ENCODE results near the gene SEPTIN5.

DNA sequence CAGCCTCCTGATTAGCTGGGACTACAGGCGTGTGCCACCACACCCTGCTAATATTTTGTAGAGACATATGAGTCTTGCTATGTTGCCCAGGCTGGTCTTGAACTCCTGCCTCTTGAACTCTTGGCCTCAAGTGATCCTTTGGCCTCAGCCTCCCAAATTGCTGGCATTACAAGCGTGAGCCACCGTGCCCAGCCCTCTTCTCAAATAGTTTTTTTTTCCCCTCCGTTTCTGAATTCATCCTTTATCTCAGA is 58.0 kb downstream of the SEPTIN5 start:
- TF ChIP-seq, protein P1, sequence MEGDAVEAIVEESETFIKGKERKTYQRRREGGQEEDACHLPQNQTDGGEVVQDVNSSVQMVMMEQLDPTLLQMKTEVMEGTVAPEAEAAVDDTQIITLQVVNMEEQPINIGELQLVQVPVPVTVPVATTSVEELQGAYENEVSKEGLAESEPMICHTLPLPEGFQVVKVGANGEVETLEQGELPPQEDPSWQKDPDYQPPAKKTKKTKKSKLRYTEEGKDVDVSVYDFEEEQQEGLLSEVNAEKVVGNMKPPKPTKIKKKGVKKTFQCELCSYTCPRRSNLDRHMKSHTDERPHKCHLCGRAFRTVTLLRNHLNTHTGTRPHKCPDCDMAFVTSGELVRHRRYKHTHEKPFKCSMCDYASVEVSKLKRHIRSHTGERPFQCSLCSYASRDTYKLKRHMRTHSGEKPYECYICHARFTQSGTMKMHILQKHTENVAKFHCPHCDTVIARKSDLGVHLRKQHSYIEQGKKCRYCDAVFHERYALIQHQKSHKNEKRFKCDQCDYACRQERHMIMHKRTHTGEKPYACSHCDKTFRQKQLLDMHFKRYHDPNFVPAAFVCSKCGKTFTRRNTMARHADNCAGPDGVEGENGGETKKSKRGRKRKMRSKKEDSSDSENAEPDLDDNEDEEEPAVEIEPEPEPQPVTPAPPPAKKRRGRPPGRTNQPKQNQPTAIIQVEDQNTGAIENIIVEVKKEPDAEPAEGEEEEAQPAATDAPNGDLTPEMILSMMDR (conservative IDR thresholded peaks at IDR 0.05; ENCODE audit: low read length): no peak
- no peak for TF ChIP-seq EZH2phosphoT487 (IDR thresholded peaks at IDR 0.05; ENCODE audit: borderline replicate concordance)
